K562 (cell line): Measurements from ENCODE around the gene ARHGAP22. TPM values are rescaled to one million over a fixed set of nuclear protein-coding genes. Genes with fewer than 3 reads are reported as not detected.

Experiments used
- ATAC-seq: fragments of 200-7000 bp; cut with Tn5 transposase; 3 replicates; pipeline ENCODE4 v1.9.1; 2020; ENCODE audit warnings: moderate library complexity
- BruUV-seq: library from RNA; stranded (reverse); fragments of 400-500 nt; replicated peaks from 2 replicates; lab custom pipeline; 2021; lab: Mats Ljungman, UMichigan
- CTCF ChIA-PET: fragments of 300-600 bp; formaldehyde crosslinking; extraction: SDS; loops from one replicate; lab custom pipeline; 2021; ENCODE audit warnings: low intra/inter-chr PET ratio; lab: Yijun Ruan, JAX
- POLR2A ChIA-PET: fragments of 300-600, 350-650 bp; sonication (Branson Sonifier 250); formaldehyde crosslinking; extraction: SDS; loops from one replicate; lab custom pipeline; 2021; ENCODE audit warnings: antibody characterized with exemption, inconsistent platforms; lab: Yijun Ruan, JAX
- DNase-seq, 4 experiments: peaks; one replicate each; pipeline versions ENCODE4 v3.0.0 to v3.0.0-alpha.2; 2011 to 2018; ENCODE audit warnings: low spot score in 3 of 4, mixed read lengths in 3 of 4; ENCODE audit errors: extremely low read depth in 1 of 4
- FAIRE-seq: peaks from 2 replicates; lab custom pipeline; 2011; peaks lifted over from hg19 to GRCh38; lab: Jason Lieb, UNC
- H2AFZ ChIP-seq: 2 replicates; pipeline ENCODE4 v1.6.0; 2011; ENCODE audit warnings: low read depth, low read length, control low read depth, inconsistent platforms
- H3K27ac ChIP-seq: fragments of 200-600 bp; 3 replicates; pipeline ENCODE4 v1.8.0; 2011; ENCODE audit warnings: low read depth, mild to moderate bottlenecking, control low read depth, inconsistent platforms, low read length, moderate library complexity, mixed read lengths; ENCODE audit errors: extremely low read depth
- H3K27me3 ChIP-seq, 2 experiments: fragments of 300-600 bp in 1 of 2; 2 replicates in 1 of 2; 3 replicates in 1 of 2; pipeline versions ENCODE4 v1.6.0 to v1.8.0; 2011; ENCODE audit warnings: inconsistent platforms in 2 of 2, low read length in 2 of 2, mild to moderate bottlenecking in 1 of 2, mixed read lengths in 1 of 2, moderate library complexity in 1 of 2; ENCODE audit not compliant: control insufficient read depth in 2 of 2, insufficient read depth in 2 of 2
- H3K36me3 ChIP-seq: fragments of 300-600 bp; 3 replicates; pipeline ENCODE4 v1.8.0; 2011; ENCODE audit warnings: mild to moderate bottlenecking, low read length, inconsistent platforms; ENCODE audit not compliant: control insufficient read depth, insufficient read depth
- H3K4me1 ChIP-seq, 2 experiments: fragments of 200-600 bp in 1 of 2; replicated peaks in 1 of 2; 2 replicates in 1 of 2; 3 replicates in 1 of 2; pipeline versions ENCODE4 v1.5.1 to v1.8.0; 2011; ENCODE audit warnings: inconsistent platforms in 2 of 2, low read length in 2 of 2, mild to moderate bottlenecking in 1 of 2, mixed read lengths in 1 of 2, moderate library complexity in 1 of 2; ENCODE audit not compliant: control insufficient read depth in 2 of 2, insufficient read depth in 2 of 2
- H3K4me2 ChIP-seq: 2 replicates; pipeline ENCODE4 v1.6.1; 2011; ENCODE audit warnings: low read length, control low read depth, inconsistent platforms, mixed read lengths; ENCODE audit not compliant: insufficient read depth
- H3K4me3 ChIP-seq: fragments of 200-600 bp; sonication (generic), shearing (Covaris generic); 2 replicates; pipeline ENCODE4 v1.5.1; 2016; ENCODE audit warnings: control low read depth, inconsistent platforms
- H3K79me2 ChIP-seq: fragments of 200-600 bp; 3 replicates; pipeline ENCODE4 v1.8.0; 2011; ENCODE audit warnings: low read length, inconsistent platforms; ENCODE audit not compliant: control insufficient read depth, insufficient read depth
- H3K9ac ChIP-seq, 2 experiments: 2 replicates each; pipeline versions ENCODE4 v1.6.0 to v1.6.1; 2011; ENCODE audit warnings: low read depth in 2 of 2, low read length in 2 of 2, control low read depth in 1 of 2, inconsistent platforms in 1 of 2, mild to moderate bottlenecking in 1 of 2, mixed read lengths in 1 of 2; ENCODE audit not compliant: insufficient read depth in 1 of 2
- H3K9me1 ChIP-seq: one replicate; pipeline ENCODE4 v1.6.0; 2011; ENCODE audit warnings: inconsistent platforms, mild to moderate bottlenecking, low read length, moderate library complexity; ENCODE audit not compliant: control insufficient read depth, insufficient read depth
- H3K9me3 ChIP-seq: replicated peaks from 2 replicates; pipeline ENCODE4 v1.5.1; 2011; ENCODE audit warnings: low read depth, low read length, inconsistent platforms; ENCODE audit not compliant: control insufficient read depth, insufficient read depth
- H4K20me1 ChIP-seq: replicated peaks from 2 replicates; pipeline ENCODE4 v1.6.1; 2011; ENCODE audit warnings: low read length, inconsistent platforms, mixed read lengths; ENCODE audit not compliant: control insufficient read depth, insufficient read depth
- E2F3 ChIP-seq: fragments of 250-450 bp; sonication (Bioruptor Pico); IDR thresholded peaks from 2 replicates; pipeline ENCODE4 v1.4.0; 2020; ENCODE audit warnings: mild to moderate bottlenecking
- HMG20B ChIP-seq: fragments of 250-450 bp; sonication (Bioruptor Pico); IDR thresholded peaks from 2 replicates; pipeline ENCODE4 v1.5.0; 2021; ENCODE audit warnings: mild to moderate bottlenecking
- KLF1 ChIP-seq: fragments of 450-650 bp; IDR thresholded peaks from 2 replicates; pipeline ENCODE4 v1.6.1; 2016; ENCODE audit warnings: missing genetic modification characterization, missing compliant biosample characterization
- MAFG ChIP-seq: fragments of 450-650 bp; conservative IDR thresholded peaks from 2 replicates; pipeline ENCODE4 v1.6.1; 2016; ENCODE audit warnings: missing genetic modification characterization, missing compliant biosample characterization
- MEIS2 ChIP-seq: fragments of 450-650 bp; IDR thresholded peaks from 2 replicates; pipeline ENCODE4 v1.6.1; 2014; ENCODE audit warnings: mild to moderate bottlenecking; ENCODE audit not compliant: partially characterized antibody
- NCOA6 ChIP-seq: fragments of 450-650 bp; IDR thresholded peaks from 2 replicates; pipeline ENCODE4 v1.6.1; 2017; ENCODE audit warnings: mild to moderate bottlenecking
- NFE2L1 ChIP-seq: fragments of 450-650 bp; IDR thresholded peaks from 2 replicates; pipeline ENCODE4 v1.6.1; 2016; ENCODE audit warnings: missing genetic modification characterization, low read depth, mild to moderate bottlenecking, missing compliant biosample characterization, moderate library complexity, borderline replicate concordance
- TRIM28 ChIP-seq: fragments of 450-650 bp; IDR thresholded peaks from 2 replicates; pipeline ENCODE4 v1.6.1; 2017
- ZNF121 ChIP-seq: sonication (generic); formaldehyde crosslinking; conservative IDR thresholded peaks from 2 replicates; pipeline ENCODE4 v1.8.0; 2022; ENCODE audit warnings: missing genetic modification reagents
- WGBS: fragments of 100-300 bp; shearing (Covaris generic); methylation state at CpG from one replicate; pipeline ENCODE4 v1.1.6; 2016; ENCODE audit warnings: low coverage, mixed read lengths; ENCODE audit not compliant: insufficient coverage; ENCODE audit errors: missing lambda C conversion rate; 5-methylcytosine and 5-hydroxymethylcytosine counted together
- in situ Hi-C: fragments of 300-500 bp; cut with MboI; formaldehyde crosslinking; loops from 4 replicates; pipeline ENCODE4 v1.15.0; 2018; ENCODE audit warnings: inconsistent platforms, mixed read lengths
- intact Hi-C: fragments of 100-400 bp; cut with micrococcal nuclease; formaldehyde crosslinking; loops from 2 replicates; pipeline ENCODE4 v1.14.2; 2022
- polyA plus RNA-seq, 8 experiments: library from polyadenylated mRNA; depleted of rRNA in 4 of 8; stranded (reverse) in 5 of 8; unstranded in 3 of 8; fragments of >200 nt; fragmentation: Nextera tagmentation in 2 of 8; fragmentation: Illumina TruSeq in 1 of 8; extraction: Ambion mirVana in 2 of 8; extraction: Trizol in 1 of 8; gene quantifications; 2 replicates each; pipeline versions ENCODE4 v1.2.1 to v1.2.3, GENCODE V29; 2011 to 2014; ENCODE audit warnings: inconsistent platforms in 1 of 8, missing spikeins in 1 of 8
- total RNA-seq, 7 experiments: library from RNA; depleted of rRNA in 6 of 7; stranded (reverse); fragments of >200 nt in 6 of 7; fragmentation: Illumina TruSeq in 2 of 7; extraction: Trizol in 2 of 7; gene quantifications; 2 replicates each; pipeline versions ENCODE4 v1.2.1 to v1.2.3, GENCODE V29; 2011 to 2021; ENCODE audit warnings: low replicate concordance in 1 of 7
- TF ChIP-seq, protein P1 (sequence below), 2 experiments: fragments of 450-650 bp in 1 of 2; sonication (generic) in 1 of 2; formaldehyde crosslinking in 1 of 2; IDR thresholded peaks in 1 of 2; conservative IDR thresholded peaks in 1 of 2; 2 replicates each; pipeline versions ENCODE4 v1.6.1 to v1.8.1; 2016 to 2023; ENCODE audit warnings: mild to moderate bottlenecking in 2 of 2, moderate library complexity in 2 of 2, inconsistent platforms in 1 of 2, missing genetic modification reagents in 1 of 2
- TF ChIP-seq, protein P2 (sequence below): fragments of 250-450 bp; sonication (Bioruptor Pico); IDR thresholded peaks from 2 replicates; pipeline ENCODE4 v1.4.0; 2020; ENCODE audit warnings: borderline replicate concordance

Gene ARHGAP22
- total and polyA plus RNA-seq, 9 of the 15 experiments (the other 6 are each of a cell fraction or from before 2014, with no cell fraction given) = 1.3 to 28.1 (median 12.7) TPM

DNA sequence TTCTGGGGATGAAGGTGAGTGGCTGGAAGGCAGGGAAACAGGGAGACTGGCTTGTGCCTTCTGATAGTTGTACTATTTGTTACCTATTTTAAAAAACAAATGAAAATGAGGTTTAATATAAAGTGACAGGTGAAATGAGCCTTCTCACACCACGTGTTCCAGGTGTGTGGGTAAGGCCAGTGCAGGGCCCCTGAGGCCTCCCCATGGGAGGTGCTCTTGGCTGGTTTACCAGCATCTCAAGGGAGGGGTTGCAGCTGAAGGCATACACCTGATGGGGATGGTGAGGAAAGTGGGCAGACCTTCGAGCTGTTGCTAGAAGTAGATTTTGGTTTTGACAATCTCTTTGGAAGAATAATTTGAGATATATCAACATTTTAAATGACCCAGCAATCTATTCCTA, 103.6 kb downstream of the ARHGAP22 start:
- peaks cover 24% of the 10 kb centered on the region; the same call in 1 of the 3 replicates for H3K36me3 ChIP-seq
- H3K9me3 ChIP-seq = no peaks in the 10 kb centered on the region
- BruUV-seq = no TSS peak
- H3K4me1 ChIP-seq = peaks cover 42 to 49% of the 10 kb centered on the region in 2 experiments
- no peaks in the 10 kb centered on the region for H3K27me3 ChIP-seq
- H3K9ac ChIP-seq = no peak overlapping the region
- no peaks in the 10 kb centered on the region for H3K9me1 ChIP-seq
- no peaks in the 10 kb centered on the region for H4K20me1 ChIP-seq
- H3K4me2 ChIP-seq = no peak overlapping the region
- WGBS = 60% methylated on average over 2 of the region's 2 CpGs
- ChIA-PET POLR2A (interaction anchor here (0.8 to 1.9 kb wide), 3 partner anchors 10 to 138 kb away, joined by 3 to 4 read pairs (median 4); no protein-coding TSS in a partner anchor), CTCF (interaction anchor here (1.9 kb wide), 1 partner anchor 138 kb away, joined by 7 read pairs; no protein-coding TSS in a partner anchor)
- intact Hi-C loops (no loop called here), in situ Hi-C loops (loop anchor here (5.0 kb wide), 1 partner anchor 54 kb away; no protein-coding TSS in a partner anchor)
- ATAC-seq (no peak), FAIRE-seq (no peak), DNase-seq (no peak)
- H3K79me2 ChIP-seq = peaks cover 73% of the 10 kb centered on the region
- H2AFZ ChIP-seq = no peak overlapping the region
- H3K4me3 ChIP-seq = no peak overlapping the region
- TF ChIP-seq HMG20B (CRISPR knock-in tag) (no peak), KLF1 (no peak), NFE2L1 (tag) (no peak), MAFG (tag) (no peak), ZNF121 (no peak), E2F3 (no peak), MEIS2 (no peak), TRIM28 (no peak), NCOA6 (no peak)
- TF ChIP-seq, protein P1, sequence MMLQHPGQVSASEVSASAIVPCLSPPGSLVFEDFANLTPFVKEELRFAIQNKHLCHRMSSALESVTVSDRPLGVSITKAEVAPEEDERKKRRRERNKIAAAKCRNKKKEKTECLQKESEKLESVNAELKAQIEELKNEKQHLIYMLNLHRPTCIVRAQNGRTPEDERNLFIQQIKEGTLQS (IDR thresholded peaks at IDR 0.05) = no peak
- TF ChIP-seq, protein P1 (CRISPR knock-in tag; conservative IDR thresholded peaks at IDR 0.05) = no peak
- TF ChIP-seq, protein P2, sequence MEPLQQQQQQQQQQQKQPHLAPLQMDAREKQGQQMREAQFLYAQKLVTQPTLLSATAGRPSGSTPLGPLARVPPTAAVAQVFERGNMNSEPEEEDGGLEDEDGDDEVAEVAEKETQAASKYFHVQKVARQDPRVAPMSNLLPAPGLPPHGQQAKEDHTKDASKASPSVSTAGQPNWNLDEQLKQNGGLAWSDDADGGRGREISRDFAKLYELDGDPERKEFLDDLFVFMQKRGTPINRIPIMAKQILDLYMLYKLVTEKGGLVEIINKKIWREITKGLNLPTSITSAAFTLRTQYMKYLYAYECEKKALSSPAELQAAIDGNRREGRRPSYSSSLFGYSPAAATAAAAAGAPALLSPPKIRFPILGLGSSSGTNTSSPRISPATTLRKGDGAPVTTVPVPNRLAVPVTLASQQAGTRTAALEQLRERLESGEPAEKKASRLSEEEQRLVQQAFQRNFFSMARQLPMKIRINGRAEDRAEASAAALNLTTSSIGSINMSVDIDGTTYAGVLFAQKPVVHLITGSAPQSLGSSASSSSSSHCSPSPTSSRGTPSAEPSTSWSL (CRISPR knock-in tag) = no peak
- H3K27ac ChIP-seq = no peak overlapping the region
